GM13976 (cell line): Measurements from ENCODE around the gene KDM2B.

Source experiments
- DNase-seq: peaks from one replicate; pipeline ENCODE4 v3.0.0; 2012; ENCODE audit warnings: low spot score
- CTCF ChIP-seq: IDR thresholded peaks from 2 replicates; pipeline ENCODE4 v1.5.1; 2012; ENCODE audit warnings: borderline replicate concordance, mild to moderate bottlenecking; ENCODE audit not compliant: insufficient read depth; ENCODE audit errors: extremely low read depth, missing control alignments, control extremely low read depth
- in situ Hi-C: fragments of 300-500 bp; cut with MboI; formaldehyde crosslinking; loops from one replicate; pipeline ENCODE4 v1.12.0; 2022; ENCODE audit warnings: low sequenced_read_pairs, mixed read lengths, inconsistent platforms; ENCODE audit not compliant: unreplicated experiment

Gene KDM2B

GRCh38 chr12:121522971-121523370, 57.9 kb downstream of the KDM2B start:
- in situ Hi-C loops: no loop called here
- no peak for DNase-seq
- TF ChIP-seq CTCF: no peak

- in situ Hi-C loops: no loop called here
- DNase-seq: peak; percentile 61
- TF ChIP-seq CTCF: no peak
These were observed 60.2 kb downstream of the KDM2B start for GRCh38 chr12:121520586-121521086.

- TF ChIP-seq CTCF: no peak
- in situ Hi-C loops: no loop called here
- DNase-seq: no peak
These were observed 60.7 kb downstream of the KDM2B start for GRCh38 chr12:121520119-121520518.

GRCh38 chr12:121519227-121519626, 61.6 kb downstream of the KDM2B start:
- TF ChIP-seq CTCF: no peak
- DNase-seq: no peak
- in situ Hi-C loops: no loop called here

- DNase-seq: no peak
- in situ Hi-C loops: no loop called here
- TF ChIP-seq CTCF: no peak
These were observed 62.2 kb downstream of the KDM2B start for GRCh38 chr12:121518656-121519055.

- in situ Hi-C loops: no loop called here
- TF ChIP-seq CTCF: no peak
- no peak for DNase-seq
These were observed 64.3 kb downstream of the KDM2B start for GRCh38 chr12:121516437-121517011.
